Esophagus muscularis mucosa (tissue), 4 donors: ENCODE results near the gene HTRA2. TPM values are rescaled to one million over a fixed set of nuclear protein-coding genes. Genes with fewer than 3 reads are reported as not detected.

ENCODE experiments used
- DNase-seq: peaks from one replicate; pipeline ENCODE4 v3.0.0-alpha.2; 2017; ENCODE audit errors: extremely low spot score
- H3K27ac ChIP-seq, 4 donors: fragments of 200-600 bp; sonication (generic); replicated peaks in 1 of 4; 1 replicate in 3 of 4; 2 replicates in 1 of 4; pipeline ENCODE4 v1.5.1; 2016 to 2019; ENCODE audit warnings: mild to moderate bottlenecking in 1 of 4
- H3K27me3 ChIP-seq, 4 donors: fragments of 200-600 bp; sonication (generic); one replicate each; pipeline versions ENCODE4 v1.5.1 to v1.6.0; 2016 to 2019
- H3K36me3 ChIP-seq, 4 donors: fragments of 200-600 bp; sonication (generic); one replicate each; pipeline ENCODE4 v1.5.1; 2016 to 2019
- H3K4me1 ChIP-seq, 4 donors: fragments of 200-600 bp; sonication (generic); one replicate each; pipeline ENCODE4 v1.5.1; 2016 to 2019
- H3K4me3 ChIP-seq, 4 donors: fragments of 200-600 bp; sonication (generic); 1 replicate in 2 of 4; 2 replicates in 2 of 4; pipeline ENCODE4 v1.5.1; 2016 to 2019; ENCODE audit warnings: mild to moderate bottlenecking in 4 of 4, moderate library complexity in 1 of 4
- H3K9me3 ChIP-seq, 4 donors: fragments of 200-600 bp; sonication (generic); 1 replicate in 3 of 4; 2 replicates in 1 of 4; pipeline ENCODE4 v1.5.1; 2016 to 2019
- EP300 ChIP-seq: sonication (generic); formaldehyde crosslinking; IDR thresholded peaks from one replicate; pipeline ENCODE4 v1.6.1; 2017; ENCODE audit warnings: antibody characterized with exemption
- POLR2A ChIP-seq: fragments of 450-650 bp; IDR thresholded peaks from one replicate; pipeline ENCODE4 v1.6.1; 2017; ENCODE audit warnings: antibody characterized with exemption, moderate library complexity, mild to moderate bottlenecking, low read depth
- POLR2AphosphoS5 ChIP-seq, 2 donors: sonication (generic); formaldehyde crosslinking; IDR thresholded peaks; one replicate each; pipeline ENCODE4 v1.6.1; 2017; ENCODE audit warnings: antibody characterized with exemption in 2 of 2
- WGBS: methylation state at CpG from one replicate; pipeline ENCODE4 v1.1.5; 2018; 5-methylcytosine and 5-hydroxymethylcytosine counted together
- intact Hi-C: fragments of 100-400 bp; cut with DNase I; formaldehyde crosslinking; loops from one replicate; pipeline ENCODE4 v1.15.1; 2023
- total RNA-seq, 4 donors: library from RNA; depleted of rRNA; stranded (reverse); fragments of >200 nt; gene quantifications; one replicate each; pipeline versions ENCODE4 v1.1.0 to v1.2.1, GENCODE V29; 2016
- TF ChIP-seq, protein P1 (sequence below), 3 experiments: fragments of 200-600 bp in 2 of 3; fragments of 450-650 bp in 1 of 3; sonication (generic) in 2 of 3; IDR thresholded peaks; one replicate each; pipeline ENCODE4 v1.5.1; 2017 to 2019; ENCODE audit warnings: antibody characterized with exemption in 3 of 3, mild to moderate bottlenecking in 2 of 3, moderate library complexity in 1 of 3

Gene HTRA2
- total RNA-seq, 4 donors from 2014 or later: 29.7 to 37.9 (median 31.9) TPM

- no peaks in the 10 kb centered on the region for H3K36me3 ChIP-seq
- TF ChIP-seq EP300: no peak
- no peak for TF ChIP-seq POLR2A
- no peak overlapping the region for H3K27ac ChIP-seq
- peaks cover 29 to 32% (median 32%) of the 10 kb centered on the region in 4 donors for H3K4me1 ChIP-seq
- no peak for DNase-seq
- H3K9me3 ChIP-seq: no peaks in the 10 kb centered on the region
- H3K27me3 ChIP-seq: peaks cover 18 to 100% (median 67%) of the 10 kb centered on the region in 4 donors
- WGBS: 17% methylated on average over 7 of the region's 72 CpGs
- intact Hi-C loops: no loop called here
- peak overlapping the region; percentile 36 to 53 (median 42) for H3K4me3 ChIP-seq
Measured at GRCh38 chr2:74515981-74516633, 13.6 kb upstream of the HTRA2 start.

DNA sequence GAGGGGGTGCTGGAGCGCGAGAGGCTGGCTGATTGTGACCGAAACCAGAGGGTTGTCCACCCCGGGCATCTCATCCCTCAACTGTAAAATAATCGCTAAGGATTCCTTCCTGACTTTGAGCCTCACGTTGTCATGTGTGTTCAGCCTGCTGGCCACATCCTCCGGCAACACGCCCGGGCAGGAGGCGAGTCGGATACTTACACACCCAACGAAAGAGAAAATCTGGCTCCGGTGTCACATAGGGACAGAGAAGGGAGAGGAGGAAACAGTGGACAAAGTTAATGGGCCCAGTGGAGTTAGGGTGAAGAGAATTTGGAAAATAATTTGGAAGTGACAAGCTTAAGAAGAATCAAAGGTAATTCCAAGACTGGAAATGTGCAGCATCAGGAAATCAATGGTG, 13.1 kb upstream of the HTRA2 start:
- peaks cover 18 to 99% (median 63%) of the 10 kb centered on the region in 4 donors for H3K27me3 ChIP-seq
- intact Hi-C loops: no loop called here
- WGBS: 72% methylated on average over 13 of the region's 13 CpGs

DNA sequence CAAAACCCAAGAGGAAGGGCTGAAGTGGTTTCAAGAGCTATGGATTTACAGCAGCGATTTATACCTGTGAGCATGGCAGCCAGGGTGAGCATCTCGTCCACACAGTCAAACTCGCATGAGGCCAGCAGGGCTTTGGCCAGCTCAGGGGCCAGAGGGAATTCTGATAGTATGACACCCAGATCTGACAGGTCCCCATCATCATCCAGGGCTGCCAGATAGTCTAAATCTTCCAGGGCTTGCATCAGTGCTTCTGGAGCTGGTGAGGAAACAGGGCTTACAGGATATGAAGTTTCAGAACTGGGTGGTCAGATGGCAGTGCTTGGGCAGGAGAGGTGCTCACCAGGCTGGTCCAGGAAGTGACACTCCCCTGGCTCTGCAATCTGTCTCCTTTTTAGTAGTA, 7.2 kb upstream of the HTRA2 start:
- Histone ChIP-seq H3K4me1 (peaks cover 0 to 5% (median 1%) of the 10 kb centered on the region in 4 donors), H3K9me3 (no peaks in the 10 kb centered on the region), H3K27ac (no peak overlapping the region), H3K36me3 (peaks cover 16 to 26% (median 22%) of the 10 kb centered on the region in 4 donors), H3K27me3 (peaks cover 0 to 41% (median 13%) of the 10 kb centered on the region in 4 donors), H3K4me3 (no peak overlapping the region)
- no peak for DNase-seq
- TF ChIP-seq EP300 (no peak), POLR2A (no peak), POLR2AphosphoS5 (IDR thresholded peaks at IDR 0.05) (no peak)
- TF ChIP-seq, protein P1, sequence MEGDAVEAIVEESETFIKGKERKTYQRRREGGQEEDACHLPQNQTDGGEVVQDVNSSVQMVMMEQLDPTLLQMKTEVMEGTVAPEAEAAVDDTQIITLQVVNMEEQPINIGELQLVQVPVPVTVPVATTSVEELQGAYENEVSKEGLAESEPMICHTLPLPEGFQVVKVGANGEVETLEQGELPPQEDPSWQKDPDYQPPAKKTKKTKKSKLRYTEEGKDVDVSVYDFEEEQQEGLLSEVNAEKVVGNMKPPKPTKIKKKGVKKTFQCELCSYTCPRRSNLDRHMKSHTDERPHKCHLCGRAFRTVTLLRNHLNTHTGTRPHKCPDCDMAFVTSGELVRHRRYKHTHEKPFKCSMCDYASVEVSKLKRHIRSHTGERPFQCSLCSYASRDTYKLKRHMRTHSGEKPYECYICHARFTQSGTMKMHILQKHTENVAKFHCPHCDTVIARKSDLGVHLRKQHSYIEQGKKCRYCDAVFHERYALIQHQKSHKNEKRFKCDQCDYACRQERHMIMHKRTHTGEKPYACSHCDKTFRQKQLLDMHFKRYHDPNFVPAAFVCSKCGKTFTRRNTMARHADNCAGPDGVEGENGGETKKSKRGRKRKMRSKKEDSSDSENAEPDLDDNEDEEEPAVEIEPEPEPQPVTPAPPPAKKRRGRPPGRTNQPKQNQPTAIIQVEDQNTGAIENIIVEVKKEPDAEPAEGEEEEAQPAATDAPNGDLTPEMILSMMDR (IDR thresholded peaks at IDR 0.05): no peak
- intact Hi-C loops: no loop called here
- WGBS: 81% methylated on average over 3 of the region's 3 CpGs

More for the DNA sequence above, 13.1 kb upstream of the HTRA2 start:
- no peak for DNase-seq
- H3K27ac ChIP-seq: no peak overlapping the region
- H3K4me1 ChIP-seq: peaks cover 29 to 32% (median 32%) of the 10 kb centered on the region in 4 donors
- TF ChIP-seq EP300 (no peak), POLR2AphosphoS5 (IDR thresholded peaks at IDR 0.05) (no peak), POLR2A (no peak)
- TF ChIP-seq, protein P1 (IDR thresholded peaks at IDR 0.05): no peak
- H3K36me3 ChIP-seq: no peaks in the 10 kb centered on the region
- peak overlapping the region in 3 of 4 donors; percentile 39 to 53 (median 44) for H3K4me3 ChIP-seq
- H3K9me3 ChIP-seq: no peaks in the 10 kb centered on the region

GRCh38 chr2:74524005-74524404, 5.7 kb upstream of the HTRA2 start:
- peaks cover 14 to 20% (median 15%) of the 10 kb centered on the region in 4 donors for H3K4me1 ChIP-seq
- intact Hi-C loops: no loop called here
- H3K4me3 ChIP-seq: no peak overlapping the region
- DNase-seq: no peak
- 88% methylated on average over 6 of the region's 9 CpGs for WGBS
- H3K36me3 ChIP-seq: peaks cover 24 to 34% (median 30%) of the 10 kb centered on the region in 4 donors
- H3K27ac ChIP-seq: no peak overlapping the region
- TF ChIP-seq POLR2A (no peak), POLR2AphosphoS5 (IDR thresholded peaks at IDR 0.05) (no peak), EP300 (no peak)
- TF ChIP-seq, protein P1 (IDR thresholded peaks at IDR 0.05): no peak
- peaks cover 0 to 26% (median 4%) of the 10 kb centered on the region in 4 donors for H3K27me3 ChIP-seq
- H3K9me3 ChIP-seq: no peaks in the 10 kb centered on the region

- H3K27ac ChIP-seq: no peak overlapping the region
- H3K4me3 ChIP-seq: no peak overlapping the region
- peaks cover 24 to 34% (median 30%) of the 10 kb centered on the region in 4 donors for H3K36me3 ChIP-seq
- peaks cover 14 to 22% (median 16%) of the 10 kb centered on the region in 4 donors for H3K4me1 ChIP-seq
- peaks cover 0 to 15% (median 0%) of the 10 kb centered on the region in 4 donors for H3K27me3 ChIP-seq
- no peaks in the 10 kb centered on the region for H3K9me3 ChIP-seq
- TF ChIP-seq, protein P1 (IDR thresholded peaks at IDR 0.05): no peak
- TF ChIP-seq EP300 (no peak), POLR2AphosphoS5 (IDR thresholded peaks at IDR 0.05) (no peak), POLR2A (no peak)
- WGBS: 90% methylated on average over 10 of the region's 10 CpGs
- intact Hi-C loops: loop anchor here (5.0 kb wide), 2 partner anchors 38 to 62 kb away; no protein-coding TSS in a partner anchor
- DNase-seq: no peak
Measured at GRCh38 chr2:74524955-74525716, 4.6 kb upstream of the HTRA2 start.
